OCI-LY1 (cell line): ENCODE measurements around the gene PLD1.

ENCODE experiments used
- H2AFZ ChIP-seq: fragments of 200-600 bp; sonication (generic), shearing (Covaris generic); 2 replicates; pipeline ENCODE4 v1.6.0; 2014; ENCODE audit warnings: antibody characterized with exemption, mild to moderate bottlenecking, low read length
- H3F3A ChIP-seq: fragments of 200-600 bp; sonication (generic), shearing (Covaris generic); 2 replicates; pipeline ENCODE4 v1.6.0; 2014; ENCODE audit warnings: mild to moderate bottlenecking, antibody characterized with exemption, low read length, moderate library complexity; ENCODE audit not compliant: insufficient read depth
- H3K27ac ChIP-seq: fragments of 200-600 bp; sonication (generic); 2 replicates; pipeline ENCODE4 v1.5.1; 2014; ENCODE audit warnings: low read length, mixed run types, mild to moderate bottlenecking, low read depth; ENCODE audit not compliant: poor library complexity, severe bottlenecking
- H3K27me3 ChIP-seq: fragments of 200-600 bp; sonication (generic); 2 replicates; pipeline ENCODE4 v1.6.0; 2014; ENCODE audit warnings: antibody characterized with exemption, mild to moderate bottlenecking, low read length, moderate library complexity; ENCODE audit not compliant: insufficient read depth
- H3K36me3 ChIP-seq: fragments of 200-600 bp; sonication (generic); 2 replicates; pipeline ENCODE4 v1.6.1; 2014; ENCODE audit warnings: mild to moderate bottlenecking, antibody characterized with exemption, low read length, moderate library complexity, mixed read lengths; ENCODE audit not compliant: insufficient read depth
- H3K4me1 ChIP-seq: fragments of 200-600 bp; sonication (generic); 2 replicates; pipeline ENCODE4 v1.5.1; 2014; ENCODE audit warnings: mild to moderate bottlenecking, low read length, moderate library complexity; ENCODE audit not compliant: insufficient read depth, severe bottlenecking
- H3K4me2 ChIP-seq: fragments of 200-600 bp; sonication (generic), shearing (Covaris generic); 2 replicates; pipeline ENCODE4 v1.6.1; 2014; ENCODE audit warnings: low read length
- H3K4me3 ChIP-seq: fragments of 200-600 bp; sonication (generic); 2 replicates; pipeline ENCODE4 v1.5.1; 2014; ENCODE audit warnings: low read length, low read depth, mild to moderate bottlenecking, mixed read lengths; ENCODE audit not compliant: poor library complexity, severe bottlenecking
- H3K79me2 ChIP-seq: fragments of 200-600 bp; shearing (Covaris generic); 2 replicates; pipeline ENCODE4 v1.6.1; 2016; ENCODE audit warnings: mixed run types, low read length, mixed read lengths; ENCODE audit not compliant: insufficient read depth
- H3K9ac ChIP-seq: fragments of 200-600 bp; sonication (generic), shearing (Covaris generic); 2 replicates; pipeline ENCODE4 v1.6.1; 2014; ENCODE audit warnings: mild to moderate bottlenecking, low read length, mixed read lengths
- H3K9me2 ChIP-seq: fragments of 200-600 bp; sonication (generic), shearing (Covaris generic); 2 replicates; pipeline ENCODE4 v1.6.1; 2014; ENCODE audit warnings: low read depth, mild to moderate bottlenecking, low read length, mixed read lengths
- H3K9me3 ChIP-seq: fragments of 200-600 bp; shearing (Covaris generic); 2 replicates; pipeline ENCODE4 v1.6.1; 2014; ENCODE audit warnings: low read length, mixed read lengths
- H4K20me1 ChIP-seq: fragments of 200-600 bp; sonication (generic), shearing (Covaris generic); 2 replicates; pipeline ENCODE4 v1.6.0; 2016; ENCODE audit warnings: mild to moderate bottlenecking, low read length; ENCODE audit not compliant: insufficient read depth
- EZH2 ChIP-seq: fragments of 200-600 bp; sonication (generic), shearing (Covaris generic); IDR thresholded peaks from 2 replicates; pipeline ENCODE4 v1.8.0; 2017; ENCODE audit warnings: borderline replicate concordance, mixed run types, mild to moderate bottlenecking, antibody characterized with exemption, low read length, moderate library complexity, mixed read lengths
- TF ChIP-seq, protein P1 (sequence below): fragments of 200-600 bp; sonication (generic), shearing (Covaris generic); IDR thresholded peaks from 2 replicates; pipeline ENCODE4 v1.5.1; 2017; ENCODE audit warnings: mild to moderate bottlenecking, antibody characterized with exemption, low read length, moderate library complexity, mixed read lengths

PLD1 gene

DNA sequence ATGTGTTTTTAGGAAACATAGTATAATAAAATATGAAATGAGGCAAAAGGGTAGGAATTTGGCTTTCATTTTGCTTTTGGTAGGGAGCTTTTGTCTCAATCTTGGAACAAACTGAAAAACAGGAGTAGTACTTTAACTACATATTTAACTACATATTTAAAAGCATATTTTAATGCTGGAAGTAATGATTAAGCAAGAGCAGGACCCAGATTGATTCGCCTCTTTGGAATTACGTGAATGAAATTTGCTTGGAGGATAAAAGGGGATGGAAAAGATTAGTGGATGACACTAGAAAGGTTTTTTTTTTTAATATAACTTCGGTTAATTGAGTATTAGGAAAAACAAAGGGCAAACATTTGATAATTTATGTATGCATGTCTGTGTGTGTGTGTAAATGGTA is 21.7 kb upstream of the PLD1 start:
- Histone ChIP-seq H4K20me1 (no peaks in the 10 kb centered on the region), H3K27me3 (no peaks in the 10 kb centered on the region), H3K9me3 (no peaks in the 10 kb centered on the region), H3K9ac (no peak overlapping the region), H3K36me3 (no peaks in the 10 kb centered on the region), H3K79me2 (no peaks in the 10 kb centered on the region), H3F3A (no peaks in the 10 kb centered on the region), H3K4me2 (no peak overlapping the region), H2AFZ (no peak overlapping the region), H3K27ac (no peak overlapping the region), H3K4me3 (no peak overlapping the region), H3K4me1 (no peaks in the 10 kb centered on the region), H3K9me2 (no peaks in the 10 kb centered on the region)
- TF ChIP-seq, protein P1, sequence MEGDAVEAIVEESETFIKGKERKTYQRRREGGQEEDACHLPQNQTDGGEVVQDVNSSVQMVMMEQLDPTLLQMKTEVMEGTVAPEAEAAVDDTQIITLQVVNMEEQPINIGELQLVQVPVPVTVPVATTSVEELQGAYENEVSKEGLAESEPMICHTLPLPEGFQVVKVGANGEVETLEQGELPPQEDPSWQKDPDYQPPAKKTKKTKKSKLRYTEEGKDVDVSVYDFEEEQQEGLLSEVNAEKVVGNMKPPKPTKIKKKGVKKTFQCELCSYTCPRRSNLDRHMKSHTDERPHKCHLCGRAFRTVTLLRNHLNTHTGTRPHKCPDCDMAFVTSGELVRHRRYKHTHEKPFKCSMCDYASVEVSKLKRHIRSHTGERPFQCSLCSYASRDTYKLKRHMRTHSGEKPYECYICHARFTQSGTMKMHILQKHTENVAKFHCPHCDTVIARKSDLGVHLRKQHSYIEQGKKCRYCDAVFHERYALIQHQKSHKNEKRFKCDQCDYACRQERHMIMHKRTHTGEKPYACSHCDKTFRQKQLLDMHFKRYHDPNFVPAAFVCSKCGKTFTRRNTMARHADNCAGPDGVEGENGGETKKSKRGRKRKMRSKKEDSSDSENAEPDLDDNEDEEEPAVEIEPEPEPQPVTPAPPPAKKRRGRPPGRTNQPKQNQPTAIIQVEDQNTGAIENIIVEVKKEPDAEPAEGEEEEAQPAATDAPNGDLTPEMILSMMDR = no peak
- TF ChIP-seq EZH2 = no peak

DNA sequence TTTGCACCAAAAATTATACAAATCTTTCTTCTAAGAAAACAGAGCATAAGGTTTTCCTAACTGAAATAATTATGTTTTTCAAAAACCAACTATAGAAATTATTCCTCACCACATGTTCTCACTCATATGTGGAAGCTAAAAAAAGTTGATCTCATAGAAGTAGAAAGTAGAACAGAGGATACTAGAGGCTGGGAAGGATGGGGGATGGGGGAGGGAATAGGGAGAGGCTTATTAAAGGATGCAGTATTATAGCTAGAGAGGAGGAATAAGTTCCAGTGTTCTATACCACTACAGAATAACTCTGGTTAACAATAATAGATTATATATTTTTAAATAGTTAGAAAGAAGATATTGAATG is 20.2 kb upstream of the PLD1 start:
- H3F3A ChIP-seq = no peaks in the 10 kb centered on the region
- no peak overlapping the region for H2AFZ ChIP-seq
- no peak overlapping the region for H3K27ac ChIP-seq
- no peaks in the 10 kb centered on the region for H4K20me1 ChIP-seq
- no peaks in the 10 kb centered on the region for H3K9me2 ChIP-seq
- H3K9ac ChIP-seq = no peak overlapping the region
- no peak overlapping the region for H3K4me3 ChIP-seq
- H3K9me3 ChIP-seq = no peaks in the 10 kb centered on the region
- TF ChIP-seq EZH2 = no peak
- TF ChIP-seq, protein P1 = no peak
- H3K27me3 ChIP-seq = no peaks in the 10 kb centered on the region
- no peaks in the 10 kb centered on the region for H3K36me3 ChIP-seq
- no peaks in the 10 kb centered on the region for H3K4me1 ChIP-seq
- H3K79me2 ChIP-seq = no peaks in the 10 kb centered on the region
- H3K4me2 ChIP-seq = no peak overlapping the region

DNA sequence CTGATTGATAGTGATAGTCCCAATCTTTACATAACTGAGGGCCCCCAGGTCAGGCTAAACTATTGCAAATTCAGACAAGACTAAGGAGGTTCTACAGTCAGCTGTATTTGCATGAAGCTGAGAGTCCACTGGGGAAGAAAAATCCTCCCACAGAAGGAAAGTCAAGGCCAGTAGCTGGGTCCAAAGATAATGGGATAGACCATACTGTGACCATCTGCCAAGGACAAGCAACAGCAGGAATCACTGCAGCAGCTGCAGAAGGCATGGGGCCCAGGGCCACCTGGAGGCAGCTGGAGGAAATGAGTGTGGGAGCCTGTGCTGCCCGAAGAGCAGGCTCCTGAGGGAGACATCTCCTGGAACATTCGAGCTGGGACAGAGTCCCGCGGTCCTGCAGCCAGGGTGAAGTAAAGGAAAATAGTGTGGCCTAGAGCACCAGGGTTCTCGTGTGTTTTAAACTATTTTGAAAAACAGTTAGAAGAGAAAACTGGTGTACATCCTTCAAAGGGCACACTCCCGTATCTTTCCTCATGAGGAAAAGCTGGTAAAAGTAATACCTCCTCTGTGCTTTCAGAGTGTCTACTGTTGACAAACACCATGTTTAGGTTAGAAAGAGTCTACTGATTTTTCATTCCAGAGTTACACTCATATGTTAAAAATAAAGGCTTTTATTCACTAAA is 19.7 kb upstream of the PLD1 start:
- H3K9ac ChIP-seq = no peak overlapping the region

More for the DNA sequence above, 19.7 kb upstream of the PLD1 start:
- Histone ChIP-seq H3K4me1 (no peaks in the 10 kb centered on the region), H3K27ac (no peak overlapping the region), H3K9me3 (no peaks in the 10 kb centered on the region), H3K4me3 (no peak overlapping the region), H4K20me1 (no peaks in the 10 kb centered on the region), H3K79me2 (no peaks in the 10 kb centered on the region), H3K27me3 (no peaks in the 10 kb centered on the region), H3K36me3 (no peaks in the 10 kb centered on the region), H2AFZ (no peak overlapping the region), H3K4me2 (no peak overlapping the region), H3K9me2 (no peaks in the 10 kb centered on the region), H3F3A (no peaks in the 10 kb centered on the region)
- TF ChIP-seq EZH2 = no peak
- TF ChIP-seq, protein P1 = peak; percentile 29; the same call in 1 of the 2 replicates
